B cell (primary cell): ENCODE data around the gene MEF2B. TPM values are rescaled to one million over a fixed set of nuclear protein-coding genes. Genes with fewer than 3 reads are reported as not detected.

Experiments used
- ATAC-seq: fragments of 200-7000 bp; cut with Tn5 transposase; one replicate; pipeline ENCODE4 v1.10.0; 2021; ENCODE audit warnings: low read depth, mild to moderate bottlenecking, moderate number of reproducible peaks, moderate library complexity
- CTCF ChIA-PET: fragments of 350-600 bp; sonication (Branson Sonifier 250); formaldehyde crosslinking; loops from one replicate; lab custom pipeline; 2021; ENCODE audit warnings: antibody characterized with exemption, inconsistent platforms; lab: Charles Lee
- POLR2A ChIA-PET: fragments of 350-600 bp; sonication (Branson Sonifier 250); formaldehyde crosslinking; loops from one replicate; lab custom pipeline; 2021; ENCODE audit warnings: antibody characterized with exemption; lab: Charles Lee
- DNase-seq: peaks from one replicate; pipeline ENCODE4 v3.0.0; 2013
- H2AFZ ChIP-seq: 2 replicates; pipeline ENCODE4 v1.6.1; 2012; ENCODE audit warnings: mild to moderate bottlenecking, low read depth, low read length; ENCODE audit not compliant: insufficient read depth, poor library complexity, severe bottlenecking
- H3K27ac ChIP-seq, 2 donors: 1 replicate in 1 of 2; 2 replicates in 1 of 2; pipeline ENCODE4 v1.5.1; 2012 to 2013; ENCODE audit warnings: low read length in 2 of 2, mild to moderate bottlenecking in 2 of 2, moderate library complexity in 1 of 2
- H3K27me3 ChIP-seq, 4 experiments: fragments of 200-600 bp in 1 of 4; sonication (generic) in 1 of 4; replicated peaks in 1 of 4; 1 replicate in 2 of 4; 2 replicates in 2 of 4; pipeline versions ENCODE4 v1.6.1 to v1.7.0; 2013 to 2016; ENCODE audit warnings: low read length in 3 of 4, mild to moderate bottlenecking in 2 of 4, mixed read lengths in 1 of 4, moderate library complexity in 1 of 4; ENCODE audit not compliant: insufficient read depth in 4 of 4, control insufficient read depth in 3 of 4; ENCODE audit errors: control extremely low read depth in 1 of 4
- H3K36me3 ChIP-seq, 2 experiments: replicated peaks in 1 of 2; 1 replicate in 1 of 2; 2 replicates in 1 of 2; pipeline versions ENCODE4 v1.6.1 to v1.7.1; 2013; ENCODE audit warnings: low read length in 1 of 2; ENCODE audit not compliant: insufficient read depth in 2 of 2, control insufficient read depth in 1 of 2; ENCODE audit errors: control extremely low read depth in 1 of 2, extremely low read depth in 1 of 2
- H3K4me1 ChIP-seq, 2 donors: fragments of 200-600 bp in 1 of 2; sonication (generic) in 1 of 2; 1 replicate in 1 of 2; 2 replicates in 1 of 2; pipeline versions ENCODE4 v1.5.1 to v1.6.1; 2013 to 2017; ENCODE audit warnings: low read length in 2 of 2; ENCODE audit not compliant: control insufficient read depth in 2 of 2, insufficient read depth in 2 of 2
- H3K4me2 ChIP-seq: replicated peaks from 2 replicates; pipeline ENCODE3; 2012; ENCODE audit warnings: mild to moderate bottlenecking, low read depth, low read length; ENCODE audit not compliant: poor library complexity, severe bottlenecking
- H3K4me3 ChIP-seq, 5 experiments: fragments of 200-600 bp in 1 of 5; sonication (generic) in 1 of 5; 1 replicate in 3 of 5; 2 replicates in 2 of 5; pipeline versions ENCODE4 v1.5.1 to v1.7.0; 2011 to 2016; ENCODE audit warnings: low read length in 4 of 5, mild to moderate bottlenecking in 4 of 5, low read depth in 2 of 5, control low read depth in 1 of 5, moderate library complexity in 1 of 5; ENCODE audit not compliant: insufficient read depth in 1 of 5; ENCODE audit errors: control extremely low read depth in 1 of 5, extremely low read depth in 1 of 5
- H3K79me2 ChIP-seq: fragments of 200-600 bp; sonication (generic); one replicate; pipeline ENCODE4 v1.6.0; 2016; ENCODE audit warnings: low read length; ENCODE audit not compliant: control insufficient read depth, insufficient read depth
- H3K9ac ChIP-seq: fragments of 200-600 bp; sonication (generic); 2 replicates; pipeline ENCODE4 v1.6.1; 2017; ENCODE audit warnings: mild to moderate bottlenecking, low read length, moderate library complexity
- H3K9me3 ChIP-seq, 3 donors: one replicate each; pipeline versions ENCODE4 v1.6.1 to v1.7.1; 2013; ENCODE audit warnings: low read length in 2 of 3; ENCODE audit not compliant: control insufficient read depth in 2 of 3, insufficient read depth in 1 of 3; ENCODE audit errors: control extremely low read depth in 1 of 3
- H4K20me1 ChIP-seq: 2 replicates; pipeline ENCODE4 v1.6.0; 2012; ENCODE audit warnings: mild to moderate bottlenecking, low read length; ENCODE audit not compliant: insufficient read depth, control insufficient read depth, poor library complexity, severe bottlenecking
- H3K27ac Mint-ChIP-seq: one replicate; pipeline ENCODE4 v1.8.0; 2021; ENCODE audit warnings: mixed read lengths
- H3K27me3 Mint-ChIP-seq: one replicate; pipeline ENCODE4 v1.8.0; 2021; ENCODE audit warnings: mixed read lengths
- H3K4me1 Mint-ChIP-seq: one replicate; pipeline ENCODE4 v1.8.0; 2021; ENCODE audit warnings: mixed read lengths
- H3K4me3 Mint-ChIP-seq: one replicate; pipeline ENCODE4 v1.8.0; 2021; ENCODE audit warnings: mixed read lengths
- H3K9me3 Mint-ChIP-seq: one replicate; pipeline ENCODE4 v1.8.0; 2022; ENCODE audit warnings: mixed read lengths; ENCODE audit not compliant: insufficient read depth
- CTCF ChIP-seq: fragments of 200-600 bp; IDR thresholded peaks from one replicate; pipeline ENCODE4 v1.8.0; 2022; ENCODE audit warnings: antibody characterized with exemption, mild to moderate bottlenecking
- EZH2 ChIP-seq: IDR thresholded peaks from 2 replicates; pipeline ENCODE4 v1.6.1; 2012; ENCODE audit warnings: borderline replicate concordance, low read depth, mild to moderate bottlenecking, moderate library complexity, low read length; ENCODE audit not compliant: insufficient read depth, poor library complexity, severe bottlenecking
- WGBS: methylation state at CpG from one replicate; pipeline ENCODE4 v1.1.5; 2013; ENCODE audit warnings: missing lambda C conversion rate; ENCODE audit not compliant: insufficient coverage; 5-methylcytosine and 5-hydroxymethylcytosine counted together
- intact Hi-C: fragments of 100-400 bp; cut with micrococcal nuclease; formaldehyde crosslinking; loops from one replicate; pipeline ENCODE4 v1.10.0; 2022
- polyA plus RNA-seq: library from polyadenylated mRNA; depleted of rRNA; stranded (reverse); fragments of >200 nt; gene quantifications from 2 replicates; pipeline ENCODE4 v1.2.3, GENCODE V29; 2012
- total RNA-seq, 2 donors: library from RNA; stranded (reverse); fragments of 120-200 nt in 1 of 2; gene quantifications; 1 replicate in 1 of 2; 2 replicates in 1 of 2; pipeline versions ENCODE4 v1.2.3 to v1.2.4, GENCODE V29; 2013 to 2022

MEF2B gene
- total and polyA plus RNA-seq, 2 donors (not counting 1 experiment from before 2014, with no cell fraction given) = 4.6 to 5.5 TPM

GRCh38 chr19:19132912-19133311 lies 37.2 kb downstream of the MEF2B start:
- H3K4me1 ChIP-seq = peaks cover 7 to 19% of the 10 kb centered on the region in 2 donors
- ATAC-seq (no peak), DNase-seq (no peak)
- Mint-ChIP-seq H3K4me1 (peaks cover 24% of the 10 kb centered on the region), H3K27me3 (no peaks in the 10 kb centered on the region), H3K27ac (no peak overlapping the region), H3K4me3 (no peak overlapping the region), H3K9me3 (peaks cover 3% of the 10 kb centered on the region)
- H3K27ac ChIP-seq = no peak overlapping the region
- ChIA-PET CTCF (interaction anchor here (1.5 to 1.7 kb wide), 2 partner anchors 42 to 82 kb away, joined by 3 to 4 read pairs; no protein-coding TSS in a partner anchor), POLR2A (no interaction called here)
- no peaks in the 10 kb centered on the region for H4K20me1 ChIP-seq
- H3K27me3 ChIP-seq = no peaks in the 10 kb centered on the region
- no peak overlapping the region for H3K9ac ChIP-seq
- peaks cover 0 to 2% of the 10 kb centered on the region in 2 experiments for H3K36me3 ChIP-seq
- no peak overlapping the region for H2AFZ ChIP-seq
- no peak overlapping the region for H3K4me2 ChIP-seq
- no peak overlapping the region for H3K4me3 ChIP-seq
- 97% methylated on average over 12 of the region's 12 CpGs for WGBS
- TF ChIP-seq CTCF = no peak
- intact Hi-C loops = no loop called here
- peaks cover 11% of the 10 kb centered on the region for H3K79me2 ChIP-seq
- H3K9me3 ChIP-seq = peaks cover 0 to 17% (median 4%) of the 10 kb centered on the region in 3 donors

- TF ChIP-seq CTCF (no peak), EZH2 (no peak)
- ATAC-seq = no peak
- H3K9ac ChIP-seq = no peak overlapping the region
- Mint-ChIP-seq H3K4me1 (peaks cover 15% of the 10 kb centered on the region), H3K9me3 (peaks cover 3% of the 10 kb centered on the region), H3K4me3 (no peak overlapping the region), H3K27ac (no peak overlapping the region), H3K27me3 (no peaks in the 10 kb centered on the region)
- H3K4me3 ChIP-seq = no peak overlapping the region
- 100% methylated on average over 2 of the region's 3 CpGs for WGBS
- no peak overlapping the region for H3K27ac ChIP-seq
- peaks cover 0 to 10% of the 10 kb centered on the region in 2 donors for H3K4me1 ChIP-seq
- H3K4me2 ChIP-seq = no peak overlapping the region
- H3K79me2 ChIP-seq = peaks cover 2% of the 10 kb centered on the region
- ChIA-PET CTCF (interaction anchor here (1.7 kb wide), 1 partner anchor 43 kb away, joined by 4 read pairs; no protein-coding TSS in a partner anchor), POLR2A (interaction anchor here (0.6 kb wide), 1 partner anchor 58 kb away, joined by 7 read pairs; no protein-coding TSS in a partner anchor)
- intact Hi-C loops = no loop called here
- no peaks in the 10 kb centered on the region for H4K20me1 ChIP-seq
- peaks cover 0 to 17% (median 4%) of the 10 kb centered on the region in 3 donors for H3K9me3 ChIP-seq
- peaks cover 0 to 2% of the 10 kb centered on the region in 2 experiments for H3K36me3 ChIP-seq
- no peak for DNase-seq
- no peak overlapping the region for H2AFZ ChIP-seq
- H3K27me3 ChIP-seq = no peaks in the 10 kb centered on the region
Observed at GRCh38 chr19:19131989-19132388, 38.1 kb downstream of the MEF2B start.
